GM21786 (cell line): ENCODE data around the gene DGCR2.

Experiments
- ATAC-seq: cut with Tn5 transposase; IDR thresholded peaks from one replicate; pipeline ENCODE4 v1.9.1; 2021; ENCODE audit not compliant: unreplicated experiment

The DGCR2 gene

GRCh38 chr22:19128009-19128401, 5.8 kb upstream of the DGCR2 start:
- no peak for ATAC-seq

GRCh38 chr22:19127329-19128008, 5.3 kb upstream of the DGCR2 start:
- ATAC-seq: no peak

- no peak for ATAC-seq
These were observed 4.4 kb upstream of the DGCR2 start for GRCh38 chr22:19126309-19127273.

GRCh38 chr22:19125474-19126308, 3.5 kb upstream of the DGCR2 start:
- no peak for ATAC-seq

GRCh38 chr22:19125011-19125410, 2.8 kb upstream of the DGCR2 start:
- ATAC-seq: no peak

- no peak for ATAC-seq
These were observed 2.2 kb upstream of the DGCR2 start for GRCh38 chr22:19124377-19124776.

GRCh38 chr22:19123936-19124335, 1.7 kb upstream of the DGCR2 start:
- no peak for ATAC-seq

GRCh38 chr22:19122752-19123492, 710 bp upstream of the DGCR2 start:
- ATAC-seq: no peak

GRCh38 chr22:19121631-19122142, 525 bp downstream of the DGCR2 start:
- peak; percentile 21 for ATAC-seq

- ATAC-seq: no peak
These were observed 1.2 kb downstream of the DGCR2 start for GRCh38 chr22:19120829-19121630.

GRCh38 chr22:19119949-19120348, 2.3 kb downstream of the DGCR2 start:
- no peak for ATAC-seq

- no peak for ATAC-seq
These were observed 3.8 kb downstream of the DGCR2 start for GRCh38 chr22:19118329-19118880.

GRCh38 chr22:19117111-19117512, 5.1 kb downstream of the DGCR2 start:
- no peak for ATAC-seq

GRCh38 chr22:19115628-19116027, 6.6 kb downstream of the DGCR2 start:
- ATAC-seq: no peak

- ATAC-seq: no peak
These were observed 7.1 kb downstream of the DGCR2 start for GRCh38 chr22:19114984-19115552.

- no peak for ATAC-seq
These were observed 8.8 kb downstream of the DGCR2 start for GRCh38 chr22:19113429-19113828.

GRCh38 chr22:19111584-19111983, 10.6 kb downstream of the DGCR2 start:
- no peak for ATAC-seq

GRCh38 chr22:19111140-19111539, 11.1 kb downstream of the DGCR2 start:
- no peak for ATAC-seq

GRCh38 chr22:19110646-19111045, 11.6 kb downstream of the DGCR2 start:
- no peak for ATAC-seq
